Measurements from ENCODE around the gene NXPH3. TPM values are rescaled to one million over a fixed set of nuclear protein-coding genes. Genes with fewer than 3 reads are reported as not detected.

Gene NXPH3
- total and polyA plus RNA-seq, 2 donors (not counting 3 experiments of a cell fraction or from before 2014, with no cell fraction given): 1.7 to 2.0 TPM

- no TSS peak for BruUV-seq (replicated peaks)
- no peaks in the 10 kb centered on the region for H3K9me1 ChIP-seq (replicated peaks; ENCODE audit: control insufficient read depth, extremely low read depth, insufficient read depth, low read length)
- dilution Hi-C loops (cut with MboI; ENCODE audit: extremely low pct_ligation_motif_present, low sequenced_read_pairs): no loop called here
- CTCF ChIA-PET: interaction anchor here (1.4 to 3.6 kb wide), 5 partner anchors 9 to 80 kb away, joined by 3 to 13 read pairs (median 4); no protein-coding TSS in a partner anchor
- no peaks in the 10 kb centered on the region for H4K20me1 ChIP-seq (replicated peaks; ENCODE audit: control insufficient read depth, extremely low read depth, insufficient read depth, low read length)
- peaks cover 3% of the 10 kb centered on the region for H3K4me1 ChIP-seq (ENCODE audit: control insufficient read depth, extremely low read depth, insufficient read depth, low read length)
- H3K27ac ChIP-seq (ENCODE audit: insufficient read depth, low read depth, low read length): no peak overlapping the region
- H3K9ac ChIP-seq (replicated peaks; ENCODE audit: extremely low read depth, insufficient read depth, low read length): no peak overlapping the region
- no peak overlapping the region for H3K4me3 ChIP-seq (replicated peaks in 1 of 3; ENCODE audit: insufficient read depth in 1 of 3, low read depth in 1 of 3, low read length in 3 of 3)
- no peaks in the 10 kb centered on the region for H3K27me3 ChIP-seq (ENCODE audit: control insufficient read depth in 2 of 2, insufficient read depth in 2 of 2, low read length in 2 of 2)
- FAIRE-seq: no peak
- H3K4me2 ChIP-seq (ENCODE audit: insufficient read depth, low read length): no peak overlapping the region
- no peak overlapping the region for H2AFZ ChIP-seq (ENCODE audit: low read depth, low read length)
- H3K36me3 ChIP-seq (ENCODE audit: control insufficient read depth in 2 of 2, extremely low read depth in 1 of 2, insufficient read depth in 2 of 2, low read length in 2 of 2): peaks cover 7 to 24% of the 10 kb centered on the region in 2 experiments
- TF ChIP-seq CTCF (IDR thresholded peaks at IDR 0.05; ENCODE audit: extremely low read depth in 1 of 2, insufficient read depth in 1 of 2, low read depth in 1 of 2, low read length in 2 of 2): peak in 1 of 2 donors; percentile 21
- TF ChIP-seq GATA2 (IDR thresholded peaks at IDR 0.05; ENCODE audit: insufficient read depth, insufficient read length, low read depth, low read length): no peak
- POLR2A ChIA-PET: no interaction called here
- DNase-seq (ENCODE audit: low read depth, low spot score): no peak
- H3K79me2 ChIP-seq (ENCODE audit: control insufficient read depth, insufficient read depth, low read length): peaks cover 3% of the 10 kb centered on the region
- no peaks in the 10 kb centered on the region for H3K9me3 ChIP-seq (replicated peaks; ENCODE audit: control insufficient read depth, insufficient read depth, low read length)
- intact Hi-C loops (cut with micrococcal nuclease): no loop called here
Measured at GRCh38 chr17:49616086-49616485, 40.4 kb downstream of the NXPH3 start.

- BruUV-seq (replicated peaks): no TSS peak
- intact Hi-C loops (cut with micrococcal nuclease): no loop called here
- POLR2A ChIA-PET: no interaction called here
- no peaks in the 10 kb centered on the region for H4K20me1 ChIP-seq (replicated peaks; ENCODE audit: control insufficient read depth, extremely low read depth, insufficient read depth, low read length)
- H3K9me1 ChIP-seq (replicated peaks; ENCODE audit: control insufficient read depth, extremely low read depth, insufficient read depth, low read length): no peaks in the 10 kb centered on the region
- dilution Hi-C loops (cut with MboI; ENCODE audit: extremely low pct_ligation_motif_present, low sequenced_read_pairs): no loop called here
- no peak overlapping the region for H3K4me3 ChIP-seq (replicated peaks in 1 of 3; ENCODE audit: insufficient read depth in 1 of 3, low read depth in 1 of 3, low read length in 3 of 3)
- no peak for TF ChIP-seq MYC (IDR thresholded peaks at IDR 0.05; ENCODE audit: low read depth, low read length)
- no peak for TF ChIP-seq MAX (IDR thresholded peaks at IDR 0.05; ENCODE audit: insufficient read depth, insufficient read length)
- TF ChIP-seq POLR2A (IDR thresholded peaks at IDR 0.05; ENCODE audit: low read depth, low read length): no peak
- no peak for TF ChIP-seq GATA2 (IDR thresholded peaks at IDR 0.05; ENCODE audit: insufficient read depth, insufficient read length, low read depth, low read length)
- no peak for TF ChIP-seq EZH2 (IDR thresholded peaks at IDR 0.05; ENCODE audit: borderline replicate concordance, low read depth, low read length, severe bottlenecking)
- no peak for TF ChIP-seq JUN (IDR thresholded peaks at IDR 0.05; ENCODE audit: borderline replicate concordance, insufficient read depth, insufficient read length, low read depth)
- no peak for TF ChIP-seq POLR2AphosphoS5 (IDR thresholded peaks at IDR 0.05; ENCODE audit: insufficient read depth, low read depth, low read length)
- TF ChIP-seq FOS (IDR thresholded peaks at IDR 0.05; ENCODE audit: borderline replicate concordance, insufficient read depth, low read length): no peak
- TF ChIP-seq CTCF (IDR thresholded peaks at IDR 0.05; ENCODE audit: extremely low read depth in 1 of 2, insufficient read depth in 1 of 2, low read depth in 1 of 2, low read length in 2 of 2): no peak
- H3K4me1 ChIP-seq (ENCODE audit: control insufficient read depth, extremely low read depth, insufficient read depth, low read length): peaks cover 9% of the 10 kb centered on the region
- no peak overlapping the region for H3K9ac ChIP-seq (replicated peaks; ENCODE audit: extremely low read depth, insufficient read depth, low read length)
- H2AFZ ChIP-seq (ENCODE audit: low read depth, low read length): no peak overlapping the region
- CTCF ChIA-PET: interaction anchor here (1.4 to 1.6 kb wide), 2 partner anchors 8 to 55 kb away, joined by 3 to 4 read pairs; no protein-coding TSS in a partner anchor
- H3K79me2 ChIP-seq (ENCODE audit: control insufficient read depth, insufficient read depth, low read length): peaks cover 3% of the 10 kb centered on the region
- H3K27ac ChIP-seq (ENCODE audit: insufficient read depth, low read depth, low read length): no peak overlapping the region
- H3K4me2 ChIP-seq (ENCODE audit: insufficient read depth, low read length): no peak overlapping the region
- H3K36me3 ChIP-seq (ENCODE audit: control insufficient read depth in 2 of 2, extremely low read depth in 1 of 2, insufficient read depth in 2 of 2, low read length in 2 of 2): peaks cover 8 to 23% of the 10 kb centered on the region in 2 experiments
- FAIRE-seq: no peak
- no peak for DNase-seq (ENCODE audit: low read depth, low spot score)
- no peaks in the 10 kb centered on the region for H3K9me3 ChIP-seq (replicated peaks; ENCODE audit: control insufficient read depth, insufficient read depth, low read length)
- H3K27me3 ChIP-seq (ENCODE audit: control insufficient read depth in 2 of 2, insufficient read depth in 2 of 2, low read length in 2 of 2): no peaks in the 10 kb centered on the region
Measured at GRCh38 chr17:49616601-49617131, 41.0 kb downstream of the NXPH3 start.

All from endothelial cell of umbilical vein (primary cell).